Epithelial cell of proximal tubule (primary cell): ENCODE data around the gene SOX13. TPM values are rescaled to one million over a fixed set of nuclear protein-coding genes. Genes with fewer than 3 reads are reported as not detected.

Source experiments
- DNase-seq: peaks from one replicate; pipeline ENCODE4 v3.0.0-alpha.2; 2011; ENCODE audit warnings: low read depth
- H3K4me3 ChIP-seq: 2 replicates; pipeline ENCODE4 v1.5.1; 2011; ENCODE audit warnings: low read depth, mild to moderate bottlenecking, low read length
- CTCF ChIP-seq: conservative IDR thresholded peaks from 2 replicates; pipeline ENCODE4 v1.5.1; 2012; ENCODE audit warnings: low read depth, mild to moderate bottlenecking, low read length
- total RNA-seq: library from RNA; depleted of rRNA; stranded (reverse); fragments of >200 nt; gene quantifications from 2 replicates; pipeline ENCODE4 v1.2.3, GENCODE V29; 2015

SOX13 gene
- total RNA-seq, 1 donor from 2014 or later: 16.2 TPM

DNA sequence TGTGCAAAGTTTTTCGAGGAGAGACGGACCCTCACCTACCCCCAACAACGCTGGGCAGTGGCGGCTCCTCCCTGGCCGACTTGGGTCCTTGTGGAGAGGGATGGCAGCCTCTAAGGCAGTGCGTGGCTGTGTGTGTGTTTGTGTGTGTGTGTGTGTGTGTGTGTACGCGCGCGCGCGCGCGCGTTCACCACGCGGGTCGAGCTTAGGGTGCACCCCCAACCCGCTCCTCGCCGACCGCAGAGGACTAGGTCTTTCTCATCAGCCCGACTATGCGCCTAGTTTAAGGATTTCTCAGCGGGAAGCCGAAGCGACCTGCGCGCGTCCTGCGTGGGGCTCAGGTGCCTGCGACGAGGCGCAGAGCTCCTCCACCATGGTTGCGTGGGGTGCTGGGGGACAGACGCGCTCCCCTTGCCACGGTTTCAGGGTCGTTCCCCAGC is 940 bp downstream of the SOX13 start:
- TF ChIP-seq CTCF: no peak
- no peak for DNase-seq

DNA sequence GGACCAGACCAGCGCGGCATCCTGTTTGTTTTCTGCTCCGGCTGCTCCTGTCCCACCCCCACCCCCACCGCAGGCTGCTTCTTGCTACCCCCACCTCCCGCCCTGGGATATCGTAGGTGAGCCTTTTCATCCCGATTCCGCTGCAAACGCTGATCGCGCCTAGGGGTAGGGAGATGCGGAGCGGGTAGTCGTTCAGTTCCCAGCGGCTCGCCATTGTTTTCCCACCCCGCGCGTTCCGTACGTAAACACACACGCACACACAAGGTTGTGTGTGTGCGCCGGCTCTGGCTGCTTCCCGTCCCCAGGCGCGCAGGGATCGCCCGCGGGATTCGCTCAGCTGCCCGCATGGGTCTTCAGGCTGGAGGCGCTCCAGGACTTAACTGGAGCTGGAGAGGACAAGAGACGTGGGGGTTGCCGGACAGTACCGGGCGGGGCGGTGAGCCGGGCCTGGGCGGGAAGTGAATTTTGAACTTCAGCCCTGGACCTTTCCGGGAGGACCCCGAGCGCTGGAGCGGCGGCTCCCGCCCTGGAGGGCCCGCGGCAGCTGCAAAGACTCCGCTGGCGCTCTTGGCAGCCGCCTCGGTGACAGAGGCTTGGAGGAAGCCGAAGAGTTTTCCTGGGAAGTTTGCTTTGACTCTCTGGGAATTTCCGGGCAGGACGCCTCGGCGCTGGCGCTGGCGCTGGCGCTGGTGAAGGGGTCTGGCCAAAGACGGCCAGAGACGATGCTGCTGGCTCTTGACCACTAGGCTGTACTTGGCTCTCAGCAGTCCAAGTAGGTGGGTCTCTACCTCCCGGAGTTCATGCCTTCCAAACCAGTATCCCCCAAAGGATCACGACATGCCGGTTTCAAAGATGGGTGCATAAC is 1.6 kb downstream of the SOX13 start:
- peak; percentile 14 for TF ChIP-seq CTCF
- DNase-seq: no peak
- H3K4me3 ChIP-seq: peak overlapping the region; percentile 93

More for the DNA sequence above, 940 bp downstream of the SOX13 start:
- peak overlapping the region; percentile 93 for H3K4me3 ChIP-seq

DNA sequence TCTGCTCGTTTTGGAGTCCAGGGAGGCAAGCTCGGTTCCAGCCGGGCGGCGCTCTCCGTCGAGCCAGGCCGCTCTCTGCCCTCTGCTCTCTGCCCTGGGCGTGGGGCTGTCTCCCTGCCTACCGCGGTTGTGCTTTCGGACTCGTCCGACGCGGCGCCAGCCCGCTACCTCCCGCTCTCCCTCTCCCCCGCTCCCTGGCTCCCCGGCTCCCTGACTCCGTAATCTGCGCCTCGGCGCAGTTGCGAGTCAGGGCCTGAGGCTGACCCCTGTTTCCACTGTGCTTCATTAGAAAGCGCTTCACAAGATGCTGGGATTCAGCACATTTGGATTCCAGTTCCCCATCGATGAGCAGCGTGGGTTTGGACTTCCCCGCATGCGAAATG is 2.2 kb downstream of the SOX13 start:
- H3K4me3 ChIP-seq: peak overlapping the region; percentile 93
- no peak for TF ChIP-seq CTCF
- DNase-seq: no peak

- H3K4me3 ChIP-seq: no peak overlapping the region
- no peak for DNase-seq
- no peak for TF ChIP-seq CTCF
These were observed 3.3 kb downstream of the SOX13 start for GRCh38 chr1:204075890-204076846.

DNA sequence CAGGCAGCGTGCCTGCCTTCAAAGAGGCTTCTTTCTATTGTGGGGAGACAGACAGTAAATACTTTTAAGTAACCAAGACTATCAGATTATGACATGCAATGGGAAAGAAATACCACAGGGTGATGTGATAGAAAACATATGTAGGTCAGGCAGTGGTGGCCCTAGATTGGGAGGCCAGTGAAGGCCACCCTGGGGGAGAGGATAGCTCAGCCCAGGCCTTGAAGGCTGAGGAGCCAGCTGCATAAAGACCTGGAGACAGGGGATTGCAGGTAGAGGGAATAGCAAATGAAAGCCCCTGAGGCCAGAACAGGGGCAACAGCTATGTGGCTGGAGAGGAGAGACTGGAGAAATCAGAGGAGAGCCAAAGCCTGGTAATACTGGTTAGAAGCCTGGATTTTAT is 4.0 kb downstream of the SOX13 start:
- H3K4me3 ChIP-seq: no peak overlapping the region

More for the DNA sequence above, 4.0 kb downstream of the SOX13 start:
- DNase-seq: no peak
- no peak for TF ChIP-seq CTCF
